Colonic mucosa (tissue), 4 donors: ENCODE results near the gene SERPINA12. TPM values are rescaled to one million over a fixed set of nuclear protein-coding genes. Genes with fewer than 3 reads are reported as not detected.

Source experiments
- DNase-seq: peaks from one replicate; pipeline ENCODE4 v3.0.0-alpha.2; 2020
- H3K27ac ChIP-seq: fragments of 200-600 bp; one replicate; pipeline ENCODE4 v1.8.0; 2021
- H3K27me3 ChIP-seq: fragments of 200-600 bp; one replicate; pipeline ENCODE4 v1.8.0; 2021
- H3K36me3 ChIP-seq: fragments of 200-600 bp; one replicate; pipeline ENCODE4 v1.8.0; 2021
- H3K4me1 ChIP-seq: fragments of 200-600 bp; one replicate; pipeline ENCODE4 v1.8.0; 2021; ENCODE audit warnings: mild to moderate bottlenecking
- H3K4me3 ChIP-seq: fragments of 200-600 bp; one replicate; pipeline ENCODE4 v1.8.0; 2021
- H3K9ac ChIP-seq, 2 donors: one replicate each; pipeline ENCODE4 v1.7.0; 2013; ENCODE audit warnings: control low read depth in 2 of 2, low read depth in 2 of 2, low read length in 2 of 2
- H3K9me3 ChIP-seq: fragments of 200-600 bp; one replicate; pipeline ENCODE4 v1.8.0; 2021
- CTCF ChIP-seq: fragments of 200-600 bp; IDR thresholded peaks from one replicate; pipeline ENCODE4 v1.8.0; 2022; ENCODE audit warnings: antibody characterized with exemption, mild to moderate bottlenecking
- intact Hi-C: fragments of 100-400 bp; cut with DNase I; formaldehyde crosslinking; loops from one replicate; pipeline ENCODE4 v1.14.1; 2022
- total RNA-seq, 2 donors: library from RNA; stranded (reverse); fragmentation: NEBNext Ultra II Directional in 1 of 2; extraction: Animal tissue kit (Norgen Biotek cat#: 25700) in 1 of 2; gene quantifications; one replicate each; pipeline ENCODE4 v1.2.1, GENCODE V29; 2021
- donor health status: healthy.
- donor health status: DM: no; HTN: no; CAD: no.
- donor health status: DM: no; HTN: no; CAD: no.

SERPINA12 gene
- total RNA-seq, 2 donors from 2014 or later, result not detected

- Histone ChIP-seq H3K4me3 (no peak overlapping the region), H3K9ac (no peak overlapping the region), H3K27ac (no peak overlapping the region), H3K27me3 (no peaks in the 10 kb centered on the region), H3K4me1 (no peaks in the 10 kb centered on the region), H3K36me3 (no peaks in the 10 kb centered on the region), H3K9me3 (no peaks in the 10 kb centered on the region)
- no peak for TF ChIP-seq CTCF
- intact Hi-C loops, result no loop called here
- no peak for DNase-seq
Measured at GRCh38 chr14:94544726-94545125, 35.5 kb upstream of the SERPINA12 start.

- TF ChIP-seq CTCF, result no peak
- Histone ChIP-seq H3K4me3 (no peak overlapping the region), H3K4me1 (no peaks in the 10 kb centered on the region), H3K9me3 (no peaks in the 10 kb centered on the region), H3K9ac (no peak overlapping the region), H3K27ac (no peak overlapping the region), H3K27me3 (no peaks in the 10 kb centered on the region), H3K36me3 (no peaks in the 10 kb centered on the region)
- intact Hi-C loops, result no loop called here
- no peak for DNase-seq
Measured at GRCh38 chr14:94543449-94544124, 34.3 kb upstream of the SERPINA12 start.

- H3K4me1 ChIP-seq, result no peaks in the 10 kb centered on the region
- no peak for TF ChIP-seq CTCF
- H3K9ac ChIP-seq, result no peak overlapping the region
- intact Hi-C loops, result no loop called here
- no peaks in the 10 kb centered on the region for H3K36me3 ChIP-seq
- no peak overlapping the region for H3K4me3 ChIP-seq
- DNase-seq, result no peak
- no peaks in the 10 kb centered on the region for H3K9me3 ChIP-seq
- H3K27ac ChIP-seq, result no peak overlapping the region
- no peaks in the 10 kb centered on the region for H3K27me3 ChIP-seq
Measured at GRCh38 chr14:94542811-94543440, 33.7 kb upstream of the SERPINA12 start.

GRCh38 chr14:94542111-94542810 is 33.0 kb upstream of the SERPINA12 start:
- Histone ChIP-seq H3K36me3 (no peaks in the 10 kb centered on the region), H3K4me3 (no peak overlapping the region), H3K9ac (no peak overlapping the region), H3K27me3 (no peaks in the 10 kb centered on the region), H3K4me1 (no peaks in the 10 kb centered on the region), H3K9me3 (no peaks in the 10 kb centered on the region), H3K27ac (no peak overlapping the region)
- no peak for DNase-seq
- intact Hi-C loops, result no loop called here
- TF ChIP-seq CTCF, result no peak

- H3K4me3 ChIP-seq, result no peak overlapping the region
- intact Hi-C loops, result no loop called here
- H3K9me3 ChIP-seq, result no peaks in the 10 kb centered on the region
- no peaks in the 10 kb centered on the region for H3K4me1 ChIP-seq
- no peak overlapping the region for H3K9ac ChIP-seq
- H3K27me3 ChIP-seq, result no peaks in the 10 kb centered on the region
- no peaks in the 10 kb centered on the region for H3K36me3 ChIP-seq
- H3K27ac ChIP-seq, result no peak overlapping the region
- no peak for TF ChIP-seq CTCF
- no peak for DNase-seq
Measured at GRCh38 chr14:94541234-94541975, 32.1 kb upstream of the SERPINA12 start.
